Measurements from ENCODE around the gene S100A7A. TPM values are rescaled to one million over a fixed set of nuclear protein-coding genes. Genes with fewer than 3 reads are reported as not detected.

S100A7A gene
- total and polyA plus RNA-seq, 4 donors, result not detected

DNA sequence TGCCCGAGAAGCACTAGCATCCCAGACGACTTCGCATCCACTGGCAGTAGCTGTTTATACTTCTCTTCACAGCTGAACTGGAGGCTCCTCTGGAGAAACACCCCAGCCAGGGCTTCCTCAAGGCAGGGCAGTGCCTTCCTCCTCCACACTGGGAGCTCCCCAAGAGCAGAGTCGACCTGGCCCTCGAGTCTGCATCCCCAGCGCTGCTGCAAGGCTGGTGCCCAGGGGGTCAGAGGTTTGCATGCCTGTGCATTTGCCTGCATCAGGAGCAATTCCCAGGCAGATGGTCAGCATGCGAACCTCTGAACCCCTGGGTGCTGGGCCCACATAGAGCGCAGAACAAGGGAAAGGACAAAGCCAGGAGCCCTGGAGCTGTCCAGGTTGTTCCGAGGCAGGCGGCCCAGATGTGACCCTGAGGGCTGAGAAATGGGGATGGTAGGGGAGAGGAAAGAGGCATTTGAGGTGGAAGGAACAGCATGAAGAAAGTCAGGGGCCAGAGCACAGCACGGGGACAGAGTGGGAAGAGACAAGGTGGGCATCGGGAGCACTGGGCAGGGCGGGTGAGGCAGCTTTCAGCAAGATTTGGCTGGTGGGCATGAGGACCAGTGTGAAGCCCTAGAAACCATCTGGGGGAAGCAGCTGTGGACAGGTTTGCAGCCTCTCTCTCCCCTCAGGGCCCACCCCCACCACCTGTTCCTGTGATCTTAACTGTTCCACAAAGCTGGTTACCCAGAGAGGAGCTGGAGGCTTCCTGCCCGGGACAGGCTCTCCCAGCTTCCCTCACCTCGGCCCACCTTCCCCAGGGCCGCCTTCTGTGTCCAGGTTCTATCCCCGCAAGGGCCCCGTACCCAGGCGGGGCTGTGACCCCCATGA is 19.0 kb upstream of the S100A7A start:
- no peak overlapping the region for H3K4me3 ChIP-seq (ENCODE audit: low read depth in 1 of 3, low read length in 3 of 3)
- H3K36me3 ChIP-seq (ENCODE audit: control insufficient read depth in 4 of 4, insufficient read depth in 3 of 4, low read depth in 1 of 4, low read length in 3 of 4), result no peaks in the 10 kb centered on the region
- 82% methylated on average over 19 of the region's 19 CpGs for WGBS
- no peaks in the 10 kb centered on the region for H3K4me1 ChIP-seq (ENCODE audit: control insufficient read depth in 4 of 4, insufficient read depth in 4 of 4, low read length in 3 of 4)
- no peak overlapping the region for H3K27ac ChIP-seq (ENCODE audit: low read depth in 1 of 2, low read length in 2 of 2)
- H3K9ac ChIP-seq (ENCODE audit: low read depth in 1 of 2, low read length in 2 of 2), result no peak overlapping the region
- peaks cover 0 to 5% (median 0%) of the 10 kb centered on the region in 4 donors for H3K27me3 ChIP-seq (ENCODE audit: control insufficient read depth in 4 of 4, insufficient read depth in 4 of 4, low read length in 3 of 4)
- DNase-seq (ENCODE audit: low spot score), result peak; percentile 29
- TF ChIP-seq HNF4G (IDR thresholded peaks at IDR 0.05) (no peak), SP1 (IDR thresholded peaks at IDR 0.05) (no peak)
- H3K9me3 ChIP-seq (ENCODE audit: control insufficient read depth in 4 of 4, low read length in 3 of 4), result no peaks in the 10 kb centered on the region

DNA sequence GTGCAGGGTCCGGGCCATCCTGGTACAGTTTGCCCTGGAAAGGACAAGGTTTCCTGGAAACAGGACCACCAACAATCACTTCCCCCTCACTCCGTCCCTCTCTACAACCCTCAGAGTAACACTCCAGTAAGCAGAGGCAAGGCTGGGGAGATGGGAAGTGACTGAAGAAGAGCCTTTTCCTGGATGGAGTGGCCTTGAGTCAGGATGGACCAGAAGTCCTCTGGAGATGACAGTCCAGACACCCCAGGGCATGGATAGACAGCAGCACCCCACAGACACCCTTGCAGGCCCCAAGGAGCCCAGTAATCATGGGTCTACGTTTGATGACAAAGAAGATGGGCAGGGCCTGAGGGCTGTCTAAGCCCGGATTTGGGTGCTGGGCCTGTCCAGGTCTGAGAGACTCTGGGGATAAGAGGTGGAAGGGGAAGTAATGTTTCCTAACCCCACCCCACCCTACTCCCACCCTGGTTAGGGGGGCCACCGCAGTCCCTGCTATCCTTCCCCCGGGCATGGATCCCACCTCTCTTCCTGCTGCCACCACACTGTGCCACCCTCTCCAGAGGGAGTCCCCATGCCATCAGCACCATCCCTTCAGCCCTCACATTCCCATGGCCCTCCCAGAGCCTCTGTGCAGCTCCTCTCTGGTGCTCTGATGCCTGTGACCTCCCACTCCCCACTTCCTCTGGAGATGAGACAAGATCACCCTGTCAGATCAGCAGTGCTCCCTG is 18.2 kb upstream of the S100A7A start:
- no peak overlapping the region for H3K27ac ChIP-seq (ENCODE audit: low read depth in 1 of 2, low read length in 2 of 2)
- no peak overlapping the region for H3K4me3 ChIP-seq (ENCODE audit: low read depth in 1 of 3, low read length in 3 of 3)
- H3K27me3 ChIP-seq (ENCODE audit: control insufficient read depth in 4 of 4, insufficient read depth in 4 of 4, low read length in 3 of 4), result peaks cover 0 to 5% (median 0%) of the 10 kb centered on the region in 4 donors
- no peak overlapping the region for H3K9ac ChIP-seq (ENCODE audit: low read depth in 1 of 2, low read length in 2 of 2)
- no peaks in the 10 kb centered on the region for H3K4me1 ChIP-seq (ENCODE audit: control insufficient read depth in 4 of 4, insufficient read depth in 4 of 4, low read length in 3 of 4)
- H3K36me3 ChIP-seq (ENCODE audit: control insufficient read depth in 4 of 4, insufficient read depth in 3 of 4, low read depth in 1 of 4, low read length in 3 of 4), result no peaks in the 10 kb centered on the region
- WGBS, result 79% methylated on average over 6 of the region's 6 CpGs
- no peaks in the 10 kb centered on the region for H3K9me3 ChIP-seq (ENCODE audit: control insufficient read depth in 4 of 4, low read length in 3 of 4)
- TF ChIP-seq HNF4G (IDR thresholded peaks at IDR 0.05), result no peak
- TF ChIP-seq, protein P1, sequence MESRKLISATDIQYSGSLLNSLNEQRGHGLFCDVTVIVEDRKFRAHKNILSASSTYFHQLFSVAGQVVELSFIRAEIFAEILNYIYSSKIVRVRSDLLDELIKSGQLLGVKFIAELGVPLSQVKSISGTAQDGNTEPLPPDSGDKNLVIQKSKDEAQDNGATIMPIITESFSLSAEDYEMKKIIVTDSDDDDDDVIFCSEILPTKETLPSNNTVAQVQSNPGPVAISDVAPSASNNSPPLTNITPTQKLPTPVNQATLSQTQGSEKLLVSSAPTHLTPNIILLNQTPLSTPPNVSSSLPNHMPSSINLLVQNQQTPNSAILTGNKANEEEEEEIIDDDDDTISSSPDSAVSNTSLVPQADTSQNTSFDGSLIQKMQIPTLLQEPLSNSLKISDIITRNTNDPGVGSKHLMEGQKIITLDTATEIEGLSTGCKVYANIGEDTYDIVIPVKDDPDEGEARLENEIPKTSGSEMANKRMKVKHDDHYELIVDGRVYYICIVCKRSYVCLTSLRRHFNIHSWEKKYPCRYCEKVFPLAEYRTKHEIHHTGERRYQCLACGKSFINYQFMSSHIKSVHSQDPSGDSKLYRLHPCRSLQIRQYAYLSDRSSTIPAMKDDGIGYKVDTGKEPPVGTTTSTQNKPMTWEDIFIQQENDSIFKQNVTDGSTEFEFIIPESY (IDR thresholded peaks at IDR 0.05), result no peak
- TF ChIP-seq RAD21 (IDR thresholded peaks at IDR 0.05), result no peak
- TF ChIP-seq, protein P2, sequence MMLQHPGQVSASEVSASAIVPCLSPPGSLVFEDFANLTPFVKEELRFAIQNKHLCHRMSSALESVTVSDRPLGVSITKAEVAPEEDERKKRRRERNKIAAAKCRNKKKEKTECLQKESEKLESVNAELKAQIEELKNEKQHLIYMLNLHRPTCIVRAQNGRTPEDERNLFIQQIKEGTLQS (IDR thresholded peaks at IDR 0.05), result no peak
- TF ChIP-seq TAF1 (conservative IDR thresholded peaks at IDR 0.05), result no peak
- TF ChIP-seq FOXA1 (IDR thresholded peaks at IDR 0.05), result no peak
- no peak for TF ChIP-seq YY1 (IDR thresholded peaks at IDR 0.05)
- TF ChIP-seq, protein P3, sequence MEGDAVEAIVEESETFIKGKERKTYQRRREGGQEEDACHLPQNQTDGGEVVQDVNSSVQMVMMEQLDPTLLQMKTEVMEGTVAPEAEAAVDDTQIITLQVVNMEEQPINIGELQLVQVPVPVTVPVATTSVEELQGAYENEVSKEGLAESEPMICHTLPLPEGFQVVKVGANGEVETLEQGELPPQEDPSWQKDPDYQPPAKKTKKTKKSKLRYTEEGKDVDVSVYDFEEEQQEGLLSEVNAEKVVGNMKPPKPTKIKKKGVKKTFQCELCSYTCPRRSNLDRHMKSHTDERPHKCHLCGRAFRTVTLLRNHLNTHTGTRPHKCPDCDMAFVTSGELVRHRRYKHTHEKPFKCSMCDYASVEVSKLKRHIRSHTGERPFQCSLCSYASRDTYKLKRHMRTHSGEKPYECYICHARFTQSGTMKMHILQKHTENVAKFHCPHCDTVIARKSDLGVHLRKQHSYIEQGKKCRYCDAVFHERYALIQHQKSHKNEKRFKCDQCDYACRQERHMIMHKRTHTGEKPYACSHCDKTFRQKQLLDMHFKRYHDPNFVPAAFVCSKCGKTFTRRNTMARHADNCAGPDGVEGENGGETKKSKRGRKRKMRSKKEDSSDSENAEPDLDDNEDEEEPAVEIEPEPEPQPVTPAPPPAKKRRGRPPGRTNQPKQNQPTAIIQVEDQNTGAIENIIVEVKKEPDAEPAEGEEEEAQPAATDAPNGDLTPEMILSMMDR (IDR thresholded peaks at IDR 0.05; ENCODE audit: low read depth, low read length, missing input control), result no peak
- TF ChIP-seq FOXA2 (IDR thresholded peaks at IDR 0.05), result no peak
- no peak for TF ChIP-seq NR2F2 (IDR thresholded peaks at IDR 0.05)
- TF ChIP-seq RXRA (IDR thresholded peaks at IDR 0.05), result no peak
- TF ChIP-seq, protein P4, sequence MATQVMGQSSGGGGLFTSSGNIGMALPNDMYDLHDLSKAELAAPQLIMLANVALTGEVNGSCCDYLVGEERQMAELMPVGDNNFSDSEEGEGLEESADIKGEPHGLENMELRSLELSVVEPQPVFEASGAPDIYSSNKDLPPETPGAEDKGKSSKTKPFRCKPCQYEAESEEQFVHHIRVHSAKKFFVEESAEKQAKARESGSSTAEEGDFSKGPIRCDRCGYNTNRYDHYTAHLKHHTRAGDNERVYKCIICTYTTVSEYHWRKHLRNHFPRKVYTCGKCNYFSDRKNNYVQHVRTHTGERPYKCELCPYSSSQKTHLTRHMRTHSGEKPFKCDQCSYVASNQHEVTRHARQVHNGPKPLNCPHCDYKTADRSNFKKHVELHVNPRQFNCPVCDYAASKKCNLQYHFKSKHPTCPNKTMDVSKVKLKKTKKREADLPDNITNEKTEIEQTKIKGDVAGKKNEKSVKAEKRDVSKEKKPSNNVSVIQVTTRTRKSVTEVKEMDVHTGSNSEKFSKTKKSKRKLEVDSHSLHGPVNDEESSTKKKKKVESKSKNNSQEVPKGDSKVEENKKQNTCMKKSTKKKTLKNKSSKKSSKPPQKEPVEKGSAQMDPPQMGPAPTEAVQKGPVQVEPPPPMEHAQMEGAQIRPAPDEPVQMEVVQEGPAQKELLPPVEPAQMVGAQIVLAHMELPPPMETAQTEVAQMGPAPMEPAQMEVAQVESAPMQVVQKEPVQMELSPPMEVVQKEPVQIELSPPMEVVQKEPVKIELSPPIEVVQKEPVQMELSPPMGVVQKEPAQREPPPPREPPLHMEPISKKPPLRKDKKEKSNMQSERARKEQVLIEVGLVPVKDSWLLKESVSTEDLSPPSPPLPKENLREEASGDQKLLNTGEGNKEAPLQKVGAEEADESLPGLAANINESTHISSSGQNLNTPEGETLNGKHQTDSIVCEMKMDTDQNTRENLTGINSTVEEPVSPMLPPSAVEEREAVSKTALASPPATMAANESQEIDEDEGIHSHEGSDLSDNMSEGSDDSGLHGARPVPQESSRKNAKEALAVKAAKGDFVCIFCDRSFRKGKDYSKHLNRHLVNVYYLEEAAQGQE (IDR thresholded peaks at IDR 0.05), result no peak
- TF ChIP-seq EGR1 (IDR thresholded peaks at IDR 0.05; ENCODE audit: low read depth in 2 of 2), result no peak
- TF ChIP-seq GABPA (IDR thresholded peaks at IDR 0.05 in 1 of 2, conservative IDR thresholded peaks at IDR 0.05 in 1 of 2), result no peak
- TF ChIP-seq, protein P5, sequence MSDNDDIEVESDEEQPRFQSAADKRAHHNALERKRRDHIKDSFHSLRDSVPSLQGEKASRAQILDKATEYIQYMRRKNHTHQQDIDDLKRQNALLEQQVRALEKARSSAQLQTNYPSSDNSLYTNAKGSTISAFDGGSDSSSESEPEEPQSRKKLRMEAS (IDR thresholded peaks at IDR 0.05), result no peak
- TF ChIP-seq HNF4A (conservative IDR thresholded peaks at IDR 0.05), result no peak
- no peak for TF ChIP-seq SP1 (IDR thresholded peaks at IDR 0.05)
- TF ChIP-seq JUND (IDR thresholded peaks at IDR 0.05), result no peak
- peak; percentile 23 for DNase-seq (ENCODE audit: low spot score)
